ENCODE data around the gene FBXO42. TPM values are rescaled to one million over a fixed set of nuclear protein-coding genes. Genes with fewer than 3 reads are reported as not detected.
A peak's percentile ranks its signal among the peaks of the same experiment; 100 is the strongest.

FBXO42 gene
- total and polyA plus RNA-seq, 9 of the 15 experiments (the other 6 are each of a cell fraction or from before 2014, with no cell fraction given): 7.2 to 24.8 (median 17.4) TPM

DNA sequence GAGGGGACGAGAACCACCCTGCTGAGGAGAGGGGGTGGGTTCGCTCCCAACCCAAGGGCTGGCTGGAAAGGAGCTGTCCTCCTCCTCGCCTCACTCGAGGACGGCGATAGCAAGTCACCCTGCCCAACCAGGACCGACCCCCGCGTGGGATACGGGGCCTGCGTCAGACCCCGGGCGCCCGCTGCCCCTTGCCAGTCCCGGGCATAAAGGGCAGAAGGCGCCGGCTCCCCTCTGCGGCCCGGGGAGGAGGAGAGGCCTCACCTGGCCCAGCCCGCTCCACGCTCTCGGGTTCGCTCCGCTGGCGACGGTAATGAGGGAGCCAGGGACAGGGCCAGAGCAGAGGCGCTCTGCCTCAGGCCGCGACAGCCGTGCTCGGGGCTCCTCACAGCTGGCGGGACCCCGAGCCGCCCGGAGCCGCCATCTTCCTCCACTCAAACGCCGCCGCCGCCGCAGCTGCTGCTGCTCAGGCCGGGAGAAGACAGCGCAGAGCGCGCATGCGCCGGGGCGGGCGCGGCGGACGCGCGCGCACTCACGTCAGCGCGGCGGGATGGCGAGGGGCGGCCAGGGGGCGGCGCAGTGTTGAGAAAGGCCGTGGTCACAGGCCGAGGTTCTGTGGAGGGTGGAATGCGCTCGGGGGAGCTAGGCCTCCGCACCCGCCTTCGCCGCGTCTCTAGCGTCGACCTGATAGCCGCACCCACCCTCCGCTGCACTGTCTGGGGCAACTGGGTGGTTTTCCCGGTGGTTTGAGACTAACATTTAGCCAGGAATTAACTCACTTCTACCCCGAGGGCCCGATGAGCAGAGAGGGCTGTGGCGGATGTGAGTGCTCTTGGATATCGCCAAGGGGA, at the start of gene FBXO42 (continued):
- TF ChIP-seq, protein P1, sequence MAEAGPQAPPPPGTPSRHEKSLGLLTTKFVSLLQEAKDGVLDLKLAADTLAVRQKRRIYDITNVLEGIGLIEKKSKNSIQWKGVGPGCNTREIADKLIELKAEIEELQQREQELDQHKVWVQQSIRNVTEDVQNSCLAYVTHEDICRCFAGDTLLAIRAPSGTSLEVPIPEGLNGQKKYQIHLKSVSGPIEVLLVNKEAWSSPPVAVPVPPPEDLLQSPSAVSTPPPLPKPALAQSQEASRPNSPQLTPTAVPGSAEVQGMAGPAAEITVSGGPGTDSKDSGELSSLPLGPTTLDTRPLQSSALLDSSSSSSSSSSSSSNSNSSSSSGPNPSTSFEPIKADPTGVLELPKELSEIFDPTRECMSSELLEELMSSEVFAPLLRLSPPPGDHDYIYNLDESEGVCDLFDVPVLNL (CRISPR knock-in tag; IDR thresholded peaks at IDR 0.05; ENCODE audit: low read depth): no peak
- TF ChIP-seq TOE1 (IDR thresholded peaks at IDR 0.05; ENCODE audit: borderline replicate concordance) (0 out of 2 replicates have a peak, but pooled peaks have one; percentile 67), TOE1 (CRISPR knock-in tag; IDR thresholded peaks at IDR 0.05; ENCODE audit: borderline replicate concordance, low read depth) (no peak), KLF6 (CRISPR knock-in tag; IDR thresholded peaks at IDR 0.05; ENCODE audit: borderline replicate concordance) (no peak; the same call in 1 of the 2 replicates), ZKSCAN3 (CRISPR knock-in tag; IDR thresholded peaks at IDR 0.05) (no peak), TBL1XR1 (IDR thresholded peaks at IDR 0.05; ENCODE audit: low read length in 2 of 2) (peak in 1 of 2 experiments; percentile 2; a peak in 1 of 4 replicates), KAT8 (IDR thresholded peaks at IDR 0.05; ENCODE audit: low read depth) (no peak), YY1 (IDR thresholded peaks at IDR 0.05; ENCODE audit: borderline replicate concordance in 1 of 3, control insufficient read depth in 1 of 3, extremely low read depth in 1 of 3, insufficient read depth in 3 of 3, insufficient read length in 1 of 3, insufficient replicate concordance in 2 of 3, low read depth in 1 of 3, low read length in 2 of 3) (peak; percentile 73 to 95 (median 90)), PTRF (tag; IDR thresholded peaks at IDR 0.05) (peak; percentile 26; the same call in 1 of the 2 replicates), SREBF2 (CRISPR knock-in tag; IDR thresholded peaks at IDR 0.05) (0 out of 2 replicates have a peak, but pooled peaks have one; percentile 60), ZNF589 (CRISPR knock-in tag; IDR thresholded peaks at IDR 0.05; ENCODE audit: low read depth) (peak; percentile 73; the same call in 1 of the 2 replicates), ZNF134 (CRISPR knock-in tag; conservative IDR thresholded peaks at IDR 0.05) (no peak; the same call in 1 of the 2 replicates), CREM (IDR thresholded peaks at IDR 0.05; ENCODE audit: low read depth) (peak; percentile 96), ZNF586 (CRISPR knock-in tag; conservative IDR thresholded peaks at IDR 0.05) (no peak), NCOA4 (IDR thresholded peaks at IDR 0.05; ENCODE audit: partially characterized antibody) (no peak), ZNF695 (CRISPR knock-in tag; IDR thresholded peaks at IDR 0.05) (no peak), SMARCB1 (IDR thresholded peaks at IDR 0.05; ENCODE audit: insufficient read length, low read depth) (peak; percentile 47), ZNF444 (CRISPR knock-in tag; IDR thresholded peaks at IDR 0.05) (no peak), RBFOX2 (IDR thresholded peaks at IDR 0.05; ENCODE audit: low read depth, low read length) (peak; percentile 99), SRSF1 (IDR thresholded peaks at IDR 0.05; ENCODE audit: low read depth, low read length) (no peak), NFXL1 (CRISPR knock-in tag; IDR thresholded peaks at IDR 0.05) (no peak), STAT5A (IDR thresholded peaks at IDR 0.05; ENCODE audit: borderline replicate concordance, low read length) (no peak), ZNF668 (CRISPR knock-in tag; IDR thresholded peaks at IDR 0.05) (peak; percentile 27; the same call in 1 of the 2 replicates), ZNF76 (CRISPR knock-in tag; IDR thresholded peaks at IDR 0.05; ENCODE audit: borderline replicate concordance) (peak; percentile 54), STAT5B (CRISPR knock-in tag; IDR thresholded peaks at IDR 0.05) (no peak), COPS2 (conservative IDR thresholded peaks at IDR 0.05) (no peak), ZFP30 (CRISPR knock-in tag; IDR thresholded peaks at IDR 0.05; ENCODE audit: borderline replicate concordance) (no peak), GATAD2B (IDR thresholded peaks at IDR 0.05; ENCODE audit: borderline replicate concordance) (peak; percentile 89), ZEB2 (IDR thresholded peaks at IDR 0.05) (no peak), DDX20 (tag; IDR thresholded peaks at IDR 0.05; ENCODE audit: low read depth) (no peak)

Data from K562 (cell line).